Endodermal cell (in vitro differentiated cells): Measurements from ENCODE around the gene NAB1. TPM values are rescaled to one million over a fixed set of nuclear protein-coding genes. Genes with fewer than 3 reads are reported as not detected.

ENCODE experiments used
- DNase-seq: peaks from one replicate; pipeline ENCODE4 v3.0.0-alpha.2; 2017
- H3K27ac ChIP-seq: 2 replicates; pipeline ENCODE4 v1.5.1; 2013; ENCODE audit warnings: mild to moderate bottlenecking, low read depth, low read length, moderate library complexity
- H3K27me3 ChIP-seq: 2 replicates; pipeline ENCODE4 v1.6.1; 2013; ENCODE audit warnings: mild to moderate bottlenecking, low read length, moderate library complexity; ENCODE audit not compliant: insufficient read depth, control insufficient read depth, poor library complexity, severe bottlenecking
- H3K36me3 ChIP-seq: 2 replicates; pipeline ENCODE4 v1.7.0; 2013; ENCODE audit warnings: mild to moderate bottlenecking, low read length, moderate library complexity; ENCODE audit not compliant: control insufficient read depth, insufficient read depth
- H3K4me1 ChIP-seq: one replicate; pipeline ENCODE4 v1.7.0; 2013; ENCODE audit warnings: low read length; ENCODE audit not compliant: control insufficient read depth, insufficient read depth
- H3K4me3 ChIP-seq: 2 replicates; pipeline ENCODE4 v1.5.1; 2013; ENCODE audit warnings: mild to moderate bottlenecking, low read length, moderate library complexity
- H3K9ac ChIP-seq: 2 replicates; pipeline ENCODE4 v1.6.1; 2013; ENCODE audit warnings: mild to moderate bottlenecking, low read length, moderate library complexity; ENCODE audit not compliant: poor library complexity, severe bottlenecking; ENCODE audit errors: extremely low read depth
- H3K9me3 ChIP-seq: 2 replicates; pipeline ENCODE4 v1.6.1; 2013; ENCODE audit warnings: mild to moderate bottlenecking, low read length, moderate library complexity; ENCODE audit not compliant: control insufficient read depth
- H3K27ac Mint-ChIP-seq: 2 replicates; pipeline ENCODE4 v1.8.0; 2020; ENCODE audit warnings: mixed read lengths
- H3K27me3 Mint-ChIP-seq: 2 replicates; pipeline ENCODE4 v1.8.0; 2021; ENCODE audit warnings: mild to moderate bottlenecking, mixed read lengths; ENCODE audit not compliant: insufficient read depth
- H3K36me3 Mint-ChIP-seq: 2 replicates; pipeline ENCODE4 v1.8.0; 2020; ENCODE audit warnings: low read depth, mixed read lengths
- H3K4me1 Mint-ChIP-seq: 2 replicates; pipeline ENCODE4 v1.8.0; 2020; ENCODE audit warnings: mixed read lengths
- H3K4me3 Mint-ChIP-seq: 2 replicates; pipeline ENCODE4 v1.8.0; 2020; ENCODE audit warnings: mild to moderate bottlenecking, moderate library complexity, mixed read lengths
- H3K9me3 Mint-ChIP-seq: 2 replicates; pipeline ENCODE4 v1.8.0; 2020; ENCODE audit warnings: mild to moderate bottlenecking, mixed read lengths
- whole genome bisulfite sequencing, 2 experiments: methylation state at CpG; one replicate each; pipeline versions ENCODE4 v1.1.5 to v1.1.7; 2013; ENCODE audit warnings: missing lambda C conversion rate in 2 of 2, mixed read lengths in 1 of 2; ENCODE audit not compliant: insufficient coverage in 1 of 2, insufficient read length in 1 of 2; 5-methylcytosine and 5-hydroxymethylcytosine counted together
- total RNA-seq, 2 donors: library from RNA; stranded (reverse); fragmentation: NEBNext Ultra II Directional in 1 of 2; extraction: Animal tissue kit (Norgen Biotek cat#: 25700) in 1 of 2; gene quantifications; 2 replicates in 1 of 2; 3 replicates in 1 of 2; pipeline ENCODE4 v1.2.1, GENCODE V29; 2021
- TF ChIP-seq, protein P1 (sequence below): fragments of 200-600 bp; sonication (generic); conservative IDR thresholded peaks from 2 replicates; pipeline ENCODE4 v1.5.0; 2021; ENCODE audit warnings: antibody characterized with exemption, mild to moderate bottlenecking

The NAB1 gene
- total RNA-seq, 2 donors from 2014 or later, result 21.7 to 36.1 TPM

DNA sequence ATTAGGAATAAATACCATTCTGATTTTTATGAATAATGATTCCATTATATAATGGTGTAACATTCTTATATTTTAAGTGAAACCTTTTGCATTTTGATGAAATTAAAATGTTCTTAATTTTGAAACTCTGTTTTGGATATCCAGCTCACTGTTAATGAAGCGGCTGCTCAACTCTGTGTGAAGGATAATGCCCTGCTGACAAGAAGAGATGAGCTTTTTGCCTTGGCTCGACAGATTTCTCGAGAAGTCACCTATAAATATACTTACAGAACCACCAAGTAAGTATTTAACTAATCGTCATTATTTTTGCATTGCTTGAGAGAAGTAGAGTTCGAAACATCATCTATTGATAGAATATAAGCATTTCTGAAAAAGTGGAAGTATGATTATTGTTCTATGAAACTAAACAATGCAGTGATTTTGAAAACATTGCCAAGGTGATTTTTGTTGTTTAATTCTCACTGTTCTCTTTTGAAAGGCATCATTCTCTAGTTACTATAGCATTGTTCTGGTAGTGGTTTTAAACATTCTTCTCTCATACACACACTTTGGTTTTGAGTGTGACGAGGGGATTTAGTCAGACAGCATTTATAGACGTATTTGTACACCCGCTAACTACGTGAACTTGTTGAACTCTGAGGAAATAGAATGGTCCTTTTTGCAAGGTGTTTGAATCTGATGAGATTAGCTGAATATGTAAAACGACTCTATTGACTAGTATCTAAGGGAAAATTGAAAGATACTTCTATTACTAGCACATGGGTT is 21.5 kb downstream of the NAB1 start:
- peaks cover 4% of the 10 kb centered on the region for H3K9me3 ChIP-seq
- H3K9ac ChIP-seq, result no peak overlapping the region
- no peak overlapping the region for H3K4me3 ChIP-seq
- H3K27me3 Mint-ChIP-seq, result no peaks in the 10 kb centered on the region
- 90 to 93% methylated on average over 6 to 10 of the region's 10 CpGs for WGBS, 2 experiments
- H3K27ac Mint-ChIP-seq, result no peak overlapping the region
- H3K27me3 ChIP-seq, result no peaks in the 10 kb centered on the region
- H3K27ac ChIP-seq, result no peak overlapping the region
- no peak overlapping the region for H3K4me3 Mint-ChIP-seq
- peaks cover 30% of the 10 kb centered on the region for H3K36me3 Mint-ChIP-seq
- TF ChIP-seq, protein P1, sequence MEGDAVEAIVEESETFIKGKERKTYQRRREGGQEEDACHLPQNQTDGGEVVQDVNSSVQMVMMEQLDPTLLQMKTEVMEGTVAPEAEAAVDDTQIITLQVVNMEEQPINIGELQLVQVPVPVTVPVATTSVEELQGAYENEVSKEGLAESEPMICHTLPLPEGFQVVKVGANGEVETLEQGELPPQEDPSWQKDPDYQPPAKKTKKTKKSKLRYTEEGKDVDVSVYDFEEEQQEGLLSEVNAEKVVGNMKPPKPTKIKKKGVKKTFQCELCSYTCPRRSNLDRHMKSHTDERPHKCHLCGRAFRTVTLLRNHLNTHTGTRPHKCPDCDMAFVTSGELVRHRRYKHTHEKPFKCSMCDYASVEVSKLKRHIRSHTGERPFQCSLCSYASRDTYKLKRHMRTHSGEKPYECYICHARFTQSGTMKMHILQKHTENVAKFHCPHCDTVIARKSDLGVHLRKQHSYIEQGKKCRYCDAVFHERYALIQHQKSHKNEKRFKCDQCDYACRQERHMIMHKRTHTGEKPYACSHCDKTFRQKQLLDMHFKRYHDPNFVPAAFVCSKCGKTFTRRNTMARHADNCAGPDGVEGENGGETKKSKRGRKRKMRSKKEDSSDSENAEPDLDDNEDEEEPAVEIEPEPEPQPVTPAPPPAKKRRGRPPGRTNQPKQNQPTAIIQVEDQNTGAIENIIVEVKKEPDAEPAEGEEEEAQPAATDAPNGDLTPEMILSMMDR, result no peak
- DNase-seq, result no peak
- peaks cover 8% of the 10 kb centered on the region for H3K4me1 ChIP-seq
- peaks cover 9% of the 10 kb centered on the region for H3K4me1 Mint-ChIP-seq
- peaks cover 30% of the 10 kb centered on the region for H3K36me3 ChIP-seq
- peaks cover 5% of the 10 kb centered on the region for H3K9me3 Mint-ChIP-seq

DNA sequence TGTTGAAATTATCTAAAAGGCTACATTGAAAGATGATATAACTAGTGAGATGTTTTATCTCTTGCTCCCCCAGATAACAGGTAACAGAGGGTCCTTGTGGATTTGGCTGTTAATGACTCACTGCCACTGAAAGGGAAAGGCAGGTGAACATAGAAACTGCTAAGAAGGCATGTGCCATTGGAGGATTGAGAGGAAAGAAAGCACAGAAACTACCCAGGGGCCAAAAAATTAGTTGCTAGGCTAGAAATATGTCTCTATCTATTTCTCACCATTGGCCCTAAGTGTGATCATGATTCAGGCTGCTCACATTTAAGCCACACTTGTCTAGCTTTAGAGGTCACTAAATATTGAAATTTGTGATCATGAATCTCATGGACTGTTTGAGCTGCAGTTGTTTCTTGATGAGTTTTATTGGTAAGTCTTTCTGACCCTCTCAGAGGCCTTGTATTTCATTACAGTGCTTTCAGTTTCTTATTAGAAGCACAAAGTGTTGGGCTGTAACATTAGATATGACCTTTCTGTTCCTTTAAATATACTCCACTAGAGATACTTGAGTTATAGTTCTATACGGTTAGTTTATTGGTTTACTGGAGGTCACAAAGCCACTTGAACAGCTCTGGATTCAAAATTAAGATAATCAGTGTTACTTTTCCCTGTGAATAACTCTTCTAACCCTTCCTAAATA is 26.2 kb downstream of the NAB1 start:
- TF ChIP-seq, protein P1, result no peak
- H3K9me3 Mint-ChIP-seq, result no peaks in the 10 kb centered on the region
- Histone ChIP-seq H3K27ac (no peak overlapping the region), H3K27me3 (no peaks in the 10 kb centered on the region), H3K9ac (no peak overlapping the region), H3K4me3 (no peak overlapping the region), H3K36me3 (peaks cover 22% of the 10 kb centered on the region), H3K9me3 (no peaks in the 10 kb centered on the region), H3K4me1 (peaks cover 30% of the 10 kb centered on the region)
- no peak overlapping the region for H3K4me3 Mint-ChIP-seq
- H3K4me1 Mint-ChIP-seq, result peaks cover 50% of the 10 kb centered on the region
- peak overlapping the region; percentile 45 for H3K27ac Mint-ChIP-seq
- peaks cover 23% of the 10 kb centered on the region for H3K36me3 Mint-ChIP-seq
- DNase-seq, result no peak
- no peaks in the 10 kb centered on the region for H3K27me3 Mint-ChIP-seq
- 100% methylated on average over 1 of the region's 1 CpG; no CpG with 5 or more reads in 1 of the 2 experiments for WGBS, 2 experiments

DNA sequence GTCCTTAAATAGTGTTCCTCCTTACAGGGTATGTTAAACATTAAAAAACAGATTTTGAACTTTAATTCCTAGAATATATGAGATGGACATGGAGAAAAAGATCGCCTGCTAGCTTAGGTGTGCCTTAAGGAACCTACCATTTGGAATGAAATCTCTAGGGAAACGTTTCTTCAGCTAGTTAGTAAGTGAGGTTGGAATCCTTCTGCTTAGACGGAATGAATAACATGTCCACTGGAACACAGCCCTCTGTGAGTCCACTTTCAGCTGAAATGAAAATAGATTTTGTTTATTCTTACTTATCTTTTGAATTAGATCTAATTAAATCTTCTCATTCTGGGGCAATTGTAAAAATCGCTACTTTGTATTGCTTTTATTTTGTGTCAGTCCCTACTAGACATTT is 28.4 kb downstream of the NAB1 start:
- TF ChIP-seq, protein P1, result no peak

More for the DNA sequence above, 28.4 kb downstream of the NAB1 start:
- Mint-ChIP-seq H3K36me3 (peaks cover 11% of the 10 kb centered on the region), H3K4me3 (no peak overlapping the region), H3K27ac (no peak overlapping the region), H3K4me1 (peaks cover 59% of the 10 kb centered on the region), H3K27me3 (no peaks in the 10 kb centered on the region), H3K9me3 (no peaks in the 10 kb centered on the region)
- Histone ChIP-seq H3K9ac (no peak overlapping the region), H3K27me3 (no peaks in the 10 kb centered on the region), H3K4me3 (no peak overlapping the region), H3K4me1 (peaks cover 30% of the 10 kb centered on the region), H3K27ac (no peak overlapping the region), H3K36me3 (peaks cover 6% of the 10 kb centered on the region), H3K9me3 (no peaks in the 10 kb centered on the region)
- 80 to 83% methylated on average over 3 to 4 of the region's 4 CpGs for WGBS, 2 experiments
- no peak for DNase-seq
